Liver (tissue), 9 donors: ENCODE measurements around the gene ASCC1. TPM values are rescaled to one million over a fixed set of nuclear protein-coding genes. Genes with fewer than 3 reads are reported as not detected.
"Not testable (repeated sequence)": the region's sequence is repeated elsewhere in the genome, so short reads cannot be mapped to it uniquely, and the experiment has no call there.

Experiments used
- DNase-seq: peaks from one replicate; pipeline ENCODE4 v3.0.0-alpha.2; 2017; ENCODE audit warnings: low spot score
- H3K27ac ChIP-seq, 2 donors: one replicate each; pipeline ENCODE4 v1.7.0; 2013; ENCODE audit warnings: inconsistent platforms in 2 of 2, low read length in 2 of 2, control low read depth in 1 of 2, low read depth in 1 of 2, mild to moderate bottlenecking in 1 of 2
- H3K27me3 ChIP-seq, 4 donors: one replicate each; pipeline versions ENCODE4 v1.6.1 to v1.7.0; 2013; ENCODE audit warnings: low read length in 3 of 4, inconsistent platforms in 1 of 4, mild to moderate bottlenecking in 1 of 4, moderate library complexity in 1 of 4; ENCODE audit not compliant: control insufficient read depth in 4 of 4, insufficient read depth in 4 of 4
- H3K36me3 ChIP-seq, 4 donors: one replicate each; pipeline versions ENCODE4 v1.6.1 to v1.7.0; 2013; ENCODE audit warnings: low read length in 3 of 4, mild to moderate bottlenecking in 3 of 4, low read depth in 1 of 4, moderate library complexity in 1 of 4; ENCODE audit not compliant: control insufficient read depth in 4 of 4, insufficient read depth in 3 of 4
- H3K4me1 ChIP-seq, 4 donors: one replicate each; pipeline versions ENCODE4 v1.6.1 to v1.7.0; 2013; ENCODE audit warnings: low read length in 3 of 4, mild to moderate bottlenecking in 3 of 4, moderate library complexity in 1 of 4; ENCODE audit not compliant: control insufficient read depth in 4 of 4, insufficient read depth in 4 of 4
- H3K4me3 ChIP-seq, 3 donors: one replicate each; pipeline versions ENCODE4 v1.6.1 to v1.7.0; 2013; ENCODE audit warnings: low read length in 3 of 3, control low read depth in 1 of 3, low read depth in 1 of 3, mild to moderate bottlenecking in 1 of 3
- H3K9ac ChIP-seq, 2 donors: one replicate each; pipeline ENCODE4 v1.7.0; 2013; ENCODE audit warnings: low read length in 2 of 2, mild to moderate bottlenecking in 2 of 2, moderate library complexity in 2 of 2, control low read depth in 1 of 2, low read depth in 1 of 2
- H3K9me3 ChIP-seq, 4 donors: one replicate each; pipeline versions ENCODE4 v1.6.1 to v1.7.0; 2013; ENCODE audit warnings: low read length in 3 of 4; ENCODE audit not compliant: control insufficient read depth in 4 of 4
- EGR1 ChIP-seq, 2 donors: IDR thresholded peaks; 2 replicates each; pipeline ENCODE4 v1.6.1; 2016 to 2018; ENCODE audit warnings: antibody characterized with exemption in 2 of 2, low read depth in 2 of 2
- FOXA1 ChIP-seq: IDR thresholded peaks from 2 replicates; pipeline ENCODE4 v1.6.1; 2016; ENCODE audit warnings: antibody characterized with exemption
- FOXA2 ChIP-seq: IDR thresholded peaks from 2 replicates; pipeline ENCODE4 v1.6.1; 2016; ENCODE audit warnings: antibody characterized with exemption
- GABPA ChIP-seq, 2 donors: IDR thresholded peaks in 1 of 2; conservative IDR thresholded peaks in 1 of 2; 2 replicates each; pipeline ENCODE4 v1.6.1; 2016; ENCODE audit warnings: antibody characterized with exemption in 2 of 2, mild to moderate bottlenecking in 1 of 2, moderate library complexity in 1 of 2
- HNF4A ChIP-seq, 2 donors: conservative IDR thresholded peaks; 2 replicates each; pipeline ENCODE4 v1.6.1; 2016; ENCODE audit warnings: antibody characterized with exemption in 2 of 2, mild to moderate bottlenecking in 2 of 2
- HNF4G ChIP-seq: IDR thresholded peaks from 2 replicates; pipeline ENCODE4 v1.6.1; 2016; ENCODE audit warnings: antibody characterized with exemption
- NR2F2 ChIP-seq: IDR thresholded peaks from 2 replicates; pipeline ENCODE4 v1.6.1; 2016; ENCODE audit warnings: antibody characterized with exemption
- RAD21 ChIP-seq, 2 donors: IDR thresholded peaks; 2 replicates each; pipeline ENCODE4 v1.6.1; 2016; ENCODE audit warnings: antibody characterized with exemption in 2 of 2, mild to moderate bottlenecking in 2 of 2
- SP1 ChIP-seq: IDR thresholded peaks from 2 replicates; pipeline ENCODE4 v1.6.1; 2018; ENCODE audit warnings: antibody characterized with exemption, mild to moderate bottlenecking
- YY1 ChIP-seq: IDR thresholded peaks from 2 replicates; pipeline ENCODE4 v1.6.1; 2016; ENCODE audit warnings: antibody characterized with exemption, mild to moderate bottlenecking
- WGBS: extraction: QIAGEN DNeasy Blood & Tissue Kit; methylation state at CpG from one replicate; pipeline ENCODE4 v1.1.7; 2013; 5-methylcytosine and 5-hydroxymethylcytosine counted together
- polyA plus RNA-seq, 2 donors: library from polyadenylated mRNA; stranded (reverse) in 1 of 2; unstranded in 1 of 2; fragments of 200-250 nt in 1 of 2; fragments of >200 nt in 1 of 2; fragmentation: Nextera tagmentation in 1 of 2; extraction: Ambion mirVana in 1 of 2; gene quantifications; one replicate each; pipeline versions ENCODE4 v1.2.1 to v1.2.3, GENCODE V29; 2013 to 2015
- total RNA-seq, 2 donors: library from RNA; depleted of rRNA; stranded (reverse); fragments of >200 nt; gene quantifications; one replicate each; pipeline ENCODE4 v1.2.3, GENCODE V29; 2014
- TF ChIP-seq, protein P1 (sequence below): IDR thresholded peaks from 2 replicates; pipeline ENCODE4 v1.6.1; 2016; ENCODE audit warnings: antibody characterized with exemption
- TF ChIP-seq, protein P2 (sequence below): IDR thresholded peaks from 2 replicates; pipeline ENCODE4 v1.6.1; 2016; ENCODE audit warnings: antibody characterized with exemption
- TF ChIP-seq, protein P3 (sequence below): IDR thresholded peaks from 2 replicates; pipeline ENCODE4 v1.6.1; 2016; ENCODE audit warnings: antibody characterized with exemption
- donor health status: healthy.
- donor health status: healthy.
- donor health status: healthy.
- donor health status: healthy.
- donor health status: healthy.

Gene ASCC1
- total and polyA plus RNA-seq, 4 donors: 6.9 to 13.9 (median 10.2) TPM

DNA sequence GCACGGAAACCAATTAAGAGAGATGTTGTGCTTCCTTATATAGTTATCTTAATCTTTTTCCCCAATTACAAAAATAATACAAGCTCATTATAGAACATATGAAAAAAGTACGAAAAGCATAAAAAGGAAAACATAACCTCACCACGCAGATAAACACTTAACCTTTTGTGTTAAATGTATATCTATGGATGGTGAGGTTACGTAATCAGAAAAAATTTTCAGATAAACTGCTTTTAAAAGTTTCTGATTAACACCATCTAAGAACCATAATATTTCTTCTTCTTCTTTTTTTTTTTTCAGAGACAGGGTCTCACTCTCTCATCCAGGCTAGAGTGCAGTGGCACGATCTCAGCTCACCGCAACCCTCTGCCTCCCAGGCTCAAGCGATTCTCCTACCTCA is 78.5 kb downstream of the ASCC1 start (continued):
- TF ChIP-seq, protein P1, sequence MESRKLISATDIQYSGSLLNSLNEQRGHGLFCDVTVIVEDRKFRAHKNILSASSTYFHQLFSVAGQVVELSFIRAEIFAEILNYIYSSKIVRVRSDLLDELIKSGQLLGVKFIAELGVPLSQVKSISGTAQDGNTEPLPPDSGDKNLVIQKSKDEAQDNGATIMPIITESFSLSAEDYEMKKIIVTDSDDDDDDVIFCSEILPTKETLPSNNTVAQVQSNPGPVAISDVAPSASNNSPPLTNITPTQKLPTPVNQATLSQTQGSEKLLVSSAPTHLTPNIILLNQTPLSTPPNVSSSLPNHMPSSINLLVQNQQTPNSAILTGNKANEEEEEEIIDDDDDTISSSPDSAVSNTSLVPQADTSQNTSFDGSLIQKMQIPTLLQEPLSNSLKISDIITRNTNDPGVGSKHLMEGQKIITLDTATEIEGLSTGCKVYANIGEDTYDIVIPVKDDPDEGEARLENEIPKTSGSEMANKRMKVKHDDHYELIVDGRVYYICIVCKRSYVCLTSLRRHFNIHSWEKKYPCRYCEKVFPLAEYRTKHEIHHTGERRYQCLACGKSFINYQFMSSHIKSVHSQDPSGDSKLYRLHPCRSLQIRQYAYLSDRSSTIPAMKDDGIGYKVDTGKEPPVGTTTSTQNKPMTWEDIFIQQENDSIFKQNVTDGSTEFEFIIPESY: no peak
- no peak for TF ChIP-seq GABPA (IDR thresholded peaks at IDR 0.05 in 1 of 2, conservative IDR thresholded peaks at IDR 0.05 in 1 of 2)

DNA sequence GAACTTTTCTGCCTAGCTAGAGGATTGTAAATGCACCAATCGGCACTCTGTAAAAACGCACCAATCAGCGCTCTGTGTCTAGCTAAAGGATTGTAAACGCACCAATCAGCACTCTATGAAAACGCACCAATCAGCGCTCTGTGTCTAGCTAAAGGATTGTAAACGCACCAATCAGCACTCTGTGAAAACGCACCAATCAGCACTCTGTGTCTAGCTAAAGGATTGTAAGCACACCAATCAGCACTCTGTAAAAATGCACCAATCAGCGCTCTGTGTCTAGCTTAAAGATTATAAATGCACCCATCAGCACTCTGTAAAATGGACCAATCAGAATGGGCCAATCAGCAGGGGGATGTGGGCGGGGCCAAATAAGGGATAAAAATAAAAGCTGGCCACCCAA is 79.9 kb downstream of the ASCC1 start:
- 98% methylated on average over 10 of the region's 10 CpGs for WGBS
- DNase-seq, H3K4me1 ChIP-seq: not testable (repeated sequence)

DNA sequence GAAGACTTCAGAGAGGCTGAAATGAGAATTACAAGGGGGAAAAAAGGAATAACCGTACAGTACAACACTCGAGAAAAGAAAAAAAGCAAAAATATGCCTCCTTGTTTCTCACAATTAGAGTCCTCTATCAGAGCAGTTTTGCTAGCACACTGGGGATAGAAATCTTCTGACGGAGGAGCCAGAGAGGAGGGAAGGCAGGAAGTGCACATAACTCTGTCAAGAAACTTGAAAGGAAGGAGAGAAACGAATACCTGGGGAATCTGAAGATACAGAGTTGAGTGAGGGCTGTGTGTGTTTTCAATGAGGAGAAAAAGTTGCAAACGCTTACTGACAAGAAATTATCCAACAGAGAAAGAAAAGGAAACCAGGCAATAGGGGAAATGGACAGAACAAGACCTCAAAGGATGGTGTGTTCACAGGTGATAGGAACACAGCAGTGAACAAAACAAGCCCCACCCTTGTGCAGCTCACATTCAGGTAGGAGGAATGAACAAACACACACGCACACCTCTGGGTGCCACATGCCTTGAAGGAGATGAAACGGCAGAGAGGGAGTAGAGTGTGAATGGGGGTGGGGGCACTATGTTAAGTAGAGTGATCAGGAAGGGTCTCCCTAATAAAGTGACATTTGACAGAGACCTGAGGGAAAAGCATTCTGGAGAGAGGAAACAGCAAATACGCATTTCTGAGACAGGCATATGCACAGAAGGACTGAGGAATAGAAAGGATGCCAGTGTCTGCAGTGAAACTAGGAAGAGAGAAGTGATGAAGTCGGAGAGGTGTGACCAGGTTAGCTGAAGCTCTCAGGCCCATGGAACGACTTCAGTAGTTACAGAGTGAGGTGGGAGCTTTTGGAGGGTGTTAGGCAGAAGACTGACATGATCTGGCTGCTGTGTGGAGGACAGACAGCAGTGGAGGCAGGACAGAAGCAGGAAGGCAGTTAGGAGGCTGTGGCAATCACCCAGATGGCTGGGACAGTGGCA is 81.0 kb downstream of the ASCC1 start:
- 87% methylated on average over 10 of the region's 10 CpGs for WGBS
- H3K4me1 ChIP-seq: no peaks in the 10 kb centered on the region
- no peak for DNase-seq
- H3K27me3 ChIP-seq: no peaks in the 10 kb centered on the region
- H3K4me3 ChIP-seq: no peak overlapping the region
- H3K9ac ChIP-seq: no peak overlapping the region
- no peaks in the 10 kb centered on the region for H3K9me3 ChIP-seq
- no peak overlapping the region for H3K27ac ChIP-seq
- H3K36me3 ChIP-seq: peaks cover 0 to 2% (median 0%) of the 10 kb centered on the region in 4 donors
- no peak for TF ChIP-seq FOXA2
- TF ChIP-seq HNF4A (conservative IDR thresholded peaks at IDR 0.05): no peak
- no peak for TF ChIP-seq NR2F2
- no peak for TF ChIP-seq HNF4G
- TF ChIP-seq, protein P2, sequence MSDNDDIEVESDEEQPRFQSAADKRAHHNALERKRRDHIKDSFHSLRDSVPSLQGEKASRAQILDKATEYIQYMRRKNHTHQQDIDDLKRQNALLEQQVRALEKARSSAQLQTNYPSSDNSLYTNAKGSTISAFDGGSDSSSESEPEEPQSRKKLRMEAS: no peak
- TF ChIP-seq, protein P3, sequence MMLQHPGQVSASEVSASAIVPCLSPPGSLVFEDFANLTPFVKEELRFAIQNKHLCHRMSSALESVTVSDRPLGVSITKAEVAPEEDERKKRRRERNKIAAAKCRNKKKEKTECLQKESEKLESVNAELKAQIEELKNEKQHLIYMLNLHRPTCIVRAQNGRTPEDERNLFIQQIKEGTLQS: no peak
- no peak for TF ChIP-seq YY1
- no peak for TF ChIP-seq EGR1 (IDR thresholded peaks at IDR 0.05; ENCODE audit: low read depth in 2 of 2)
- TF ChIP-seq FOXA1: no peak
- TF ChIP-seq RAD21 (IDR thresholded peaks at IDR 0.05): no peak
- TF ChIP-seq GABPA (IDR thresholded peaks at IDR 0.05 in 1 of 2, conservative IDR thresholded peaks at IDR 0.05 in 1 of 2): no peak
- TF ChIP-seq, protein P1: no peak
- TF ChIP-seq SP1: no peak

More for the DNA sequence above, 79.9 kb downstream of the ASCC1 start:
- H3K27ac ChIP-seq, H3K4me3 ChIP-seq, H3K27me3 ChIP-seq, H3K9me3 ChIP-seq, H3K36me3 ChIP-seq, H3K9ac ChIP-seq: not testable (repeated sequence)
